ENCODE results near the gene CLEC3B.
"Not testable (repeated sequence)": the region's sequence is repeated elsewhere in the genome, so short reads cannot be mapped to it uniquely, and the experiment has no call there.

Gene CLEC3B

GRCh38 chr3:45035441-45036301 is 9.6 kb downstream of the CLEC3B start:
- no peak for DNase-seq (ENCODE audit: low read depth, low spot score)

- DNase-seq (ENCODE audit: low read depth, low spot score): peak; percentile 98
Observed at GRCh38 chr3:45037720-45038455, 11.8 kb downstream of the CLEC3B start.

GRCh38 chr3:45041666-45042065 is 15.6 kb downstream of the CLEC3B start:
- DNase-seq (ENCODE audit: low read depth, low spot score): no peak

GRCh38 chr3:45042162-45042561 is 16.1 kb downstream of the CLEC3B start:
- DNase-seq (ENCODE audit: low read depth, low spot score): no peak

GRCh38 chr3:45043728-45044299 is 17.7 kb downstream of the CLEC3B start:
- DNase-seq (ENCODE audit: low read depth, low spot score): no peak

GRCh38 chr3:45048244-45048643 is 22.1 kb downstream of the CLEC3B start:
- no peak for DNase-seq (ENCODE audit: low read depth, low spot score)

GRCh38 chr3:45049807-45050206 is 23.7 kb downstream of the CLEC3B start:
- no peak for DNase-seq (ENCODE audit: low read depth, low spot score)

GRCh38 chr3:45051685-45052084 is 25.6 kb downstream of the CLEC3B start:
- no peak for DNase-seq (ENCODE audit: low read depth, low spot score)

- DNase-seq (ENCODE audit: low read depth, low spot score): not testable (repeated sequence)
Observed at GRCh38 chr3:45053805-45054195, 27.7 kb downstream of the CLEC3B start.

GRCh38 chr3:45054196-45054857 is 28.2 kb downstream of the CLEC3B start:
- no peak for DNase-seq (ENCODE audit: low read depth, low spot score)

- DNase-seq (ENCODE audit: low read depth, low spot score): no peak
Observed at GRCh38 chr3:45055032-45055410, 28.9 kb downstream of the CLEC3B start.

GRCh38 chr3:45055411-45056143 is 29.5 kb downstream of the CLEC3B start:
- peak; percentile 53 for DNase-seq (ENCODE audit: low read depth, low spot score)

- DNase-seq (ENCODE audit: low read depth, low spot score): peak; percentile 30
Observed at GRCh38 chr3:45056608-45057301, 30.7 kb downstream of the CLEC3B start.

GRCh38 chr3:45057557-45057956 is 31.5 kb downstream of the CLEC3B start:
- no peak for DNase-seq (ENCODE audit: low read depth, low spot score)

GRCh38 chr3:45059132-45059531 is 33.0 kb downstream of the CLEC3B start:
- no peak for DNase-seq (ENCODE audit: low read depth, low spot score)

GRCh38 chr3:45060165-45060892 is 34.2 kb downstream of the CLEC3B start:
- DNase-seq (ENCODE audit: low read depth, low spot score): no peak

- no peak for DNase-seq (ENCODE audit: low read depth, low spot score)
Observed at GRCh38 chr3:45062697-45063070, 36.6 kb downstream of the CLEC3B start.

- no peak for DNase-seq (ENCODE audit: low read depth, low spot score)
Observed at GRCh38 chr3:45064512-45065372, 38.6 kb downstream of the CLEC3B start.

- no peak for DNase-seq (ENCODE audit: low read depth, low spot score)
Observed at GRCh38 chr3:45065373-45065720, 39.2 kb downstream of the CLEC3B start.

Data from ELF-1 (cell line).